GM21786 (cell line): ENCODE measurements around the gene FRMD7.
"Not testable (repeated sequence)": the region's sequence is repeated elsewhere in the genome, so short reads cannot be mapped to it uniquely, and the experiment has no call there.

Source experiments
- ATAC-seq: cut with Tn5 transposase; IDR thresholded peaks from one replicate; pipeline ENCODE4 v1.9.1; 2021; ENCODE audit not compliant: unreplicated experiment

FRMD7 gene

GRCh38 chrX:132094164-132094563 lies 33.7 kb downstream of the FRMD7 start:
- no peak for ATAC-seq

DNA sequence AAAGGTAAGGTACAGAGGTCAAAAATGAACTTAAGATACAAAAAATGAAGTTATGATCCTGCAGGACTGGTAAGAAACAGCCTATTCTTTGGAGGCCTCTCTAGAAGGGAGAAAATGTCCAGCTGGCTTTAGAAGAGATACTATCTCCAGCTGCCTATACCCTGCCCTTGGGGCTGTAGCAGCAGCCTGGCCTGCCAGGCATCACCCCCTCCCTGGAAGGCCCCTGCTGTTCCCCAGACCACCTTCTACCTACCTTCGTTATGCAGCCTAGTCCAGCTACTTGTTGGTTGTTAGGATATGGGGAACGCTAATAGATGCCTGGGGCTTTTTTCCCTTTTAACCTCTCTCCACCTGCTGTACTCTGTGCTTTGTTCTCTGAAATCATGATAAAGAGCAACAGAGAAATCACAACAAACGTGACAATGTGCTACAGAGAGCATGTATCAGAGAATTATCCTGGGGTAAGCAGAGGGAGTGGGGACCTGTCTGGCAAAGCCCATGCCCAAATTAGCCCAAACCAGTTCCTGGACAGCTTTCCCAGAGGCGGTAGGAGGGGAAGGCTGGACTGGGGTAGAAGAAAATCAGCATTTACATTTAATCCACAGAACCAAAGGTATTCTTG lies 34.5 kb downstream of the FRMD7 start:
- no peak for ATAC-seq

GRCh38 chrX:132092439-132093065 lies 35.3 kb downstream of the FRMD7 start:
- ATAC-seq, result peak; percentile 83

DNA sequence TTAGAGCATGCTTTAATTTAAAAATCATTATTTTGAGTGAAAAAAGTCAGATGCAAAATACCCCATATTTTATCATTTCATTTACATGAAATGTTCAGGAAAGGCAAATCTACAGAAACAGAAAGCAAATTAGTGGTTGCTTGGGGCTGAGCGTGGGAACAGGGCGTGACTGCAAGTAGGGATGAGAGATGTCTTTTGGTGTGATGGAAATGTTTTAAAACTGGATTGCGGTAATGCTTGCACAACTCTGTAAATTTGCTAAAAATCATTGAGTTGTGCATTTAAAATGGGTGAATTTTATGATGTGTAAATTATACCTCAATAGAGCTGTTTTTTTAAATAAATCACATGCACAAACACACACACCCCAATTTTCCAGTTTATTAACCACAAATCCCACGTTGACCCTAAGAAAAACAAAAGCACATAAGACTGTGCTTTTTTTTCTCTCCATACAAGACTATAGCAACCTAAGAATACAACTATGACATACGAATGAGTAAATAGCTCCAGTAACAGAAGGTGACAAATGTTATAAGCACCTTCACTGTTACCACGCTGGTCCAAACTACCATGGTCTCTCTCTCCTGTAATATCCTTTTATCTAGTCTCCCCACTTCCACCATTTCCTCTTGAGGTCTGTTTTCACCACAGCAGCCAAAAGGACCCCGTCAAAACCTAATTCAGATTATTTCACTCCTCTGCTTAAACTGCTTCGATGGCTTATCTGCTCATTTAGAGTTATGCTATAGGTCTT lies 37.2 kb downstream of the FRMD7 start:
- ATAC-seq, result no peak

DNA sequence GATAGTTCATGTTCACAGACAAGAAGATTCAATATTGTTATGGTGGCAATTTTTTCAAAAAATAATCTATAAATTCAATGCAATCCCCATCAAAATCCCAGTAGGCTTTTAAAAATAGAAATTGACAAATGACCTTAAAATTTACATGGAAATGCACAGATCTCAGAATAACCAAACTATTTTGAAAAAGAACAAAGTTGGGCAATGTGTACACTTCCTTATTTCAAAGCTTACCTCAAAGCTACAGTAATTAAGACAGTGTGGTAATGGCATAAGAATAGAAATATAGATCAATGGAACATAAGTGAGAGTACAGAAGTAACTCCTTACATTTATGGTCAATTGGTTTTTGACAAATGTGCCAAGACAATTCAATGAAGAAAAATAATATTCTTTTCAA lies 39.0 kb downstream of the FRMD7 start:
- no peak for ATAC-seq

DNA sequence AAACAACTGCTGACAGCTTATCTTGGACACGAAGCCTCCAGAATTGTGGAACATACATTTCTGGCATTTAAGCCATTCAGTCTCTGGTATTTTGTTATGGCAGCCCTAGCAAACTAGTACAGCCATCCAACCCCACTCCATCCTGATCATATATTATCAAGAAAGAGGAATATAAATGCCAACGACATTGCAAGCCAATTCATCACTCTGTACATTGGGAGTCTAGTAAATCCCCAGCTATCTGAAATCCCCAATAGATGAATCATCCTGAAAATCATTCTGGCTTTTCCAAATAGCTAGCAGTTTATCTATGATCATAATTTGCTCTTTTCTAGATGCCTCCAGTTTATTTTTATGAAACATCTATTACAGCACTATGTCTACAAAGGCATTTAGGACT lies 41.1 kb downstream of the FRMD7 start:
- ATAC-seq, result no peak

GRCh38 chrX:132085786-132086185 lies 42.0 kb downstream of the FRMD7 start:
- no peak for ATAC-seq

DNA sequence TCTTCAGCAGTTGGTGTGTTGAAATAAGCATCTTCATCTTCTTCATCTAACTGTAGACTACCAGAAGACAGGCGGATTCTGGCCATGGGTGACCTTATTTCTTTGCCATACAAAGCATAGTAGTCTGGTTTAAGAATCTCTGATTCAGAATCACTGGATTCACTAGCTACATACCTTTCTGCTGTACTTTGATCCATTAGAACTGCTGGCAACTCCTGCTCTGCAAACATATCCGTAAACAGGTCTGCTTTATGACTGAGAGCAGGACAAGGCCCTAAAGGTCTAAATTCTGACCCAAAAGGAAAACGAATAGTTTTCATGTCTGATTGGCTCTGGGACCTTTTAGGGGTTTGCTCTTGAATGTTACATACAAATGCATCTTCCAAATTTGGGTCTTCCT lies 49.9 kb downstream of the FRMD7 start:
- ATAC-seq, result no peak

DNA sequence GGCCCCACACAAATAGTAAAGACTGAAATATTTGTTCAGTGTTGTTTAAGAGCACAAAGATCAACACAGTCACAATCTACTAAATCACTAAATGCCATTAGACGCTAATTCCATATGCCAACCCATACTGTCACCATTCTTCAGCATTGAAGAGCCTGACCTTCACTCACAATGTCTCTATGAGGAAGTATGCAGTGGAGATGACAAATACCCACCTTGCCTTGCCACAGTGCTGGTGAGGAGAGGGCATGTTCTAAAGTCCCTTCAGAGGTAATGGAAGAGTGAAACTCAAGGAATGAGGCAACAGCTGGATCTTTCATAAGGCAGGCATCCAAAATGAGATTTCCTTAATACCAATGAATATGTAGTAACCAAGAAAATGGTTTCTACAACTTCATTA lies 50.4 kb downstream of the FRMD7 start:
- ATAC-seq, result no peak

- no peak for ATAC-seq
These were observed 56.6 kb downstream of the FRMD7 start for GRCh38 chrX:132071254-132071653.

- ATAC-seq, result no peak
These were observed 59.4 kb downstream of the FRMD7 start for GRCh38 chrX:132068405-132068804.

GRCh38 chrX:132063862-132064261 lies 64.0 kb downstream of the FRMD7 start:
- no peak for ATAC-seq

- no peak for ATAC-seq
These were observed 64.5 kb downstream of the FRMD7 start for GRCh38 chrX:132063334-132063733.

GRCh38 chrX:132059973-132060540 lies 67.8 kb downstream of the FRMD7 start:
- ATAC-seq, result no peak

GRCh38 chrX:132058975-132059374 lies 68.8 kb downstream of the FRMD7 start:
- no peak for ATAC-seq

- no peak for ATAC-seq
These were observed 69.8 kb downstream of the FRMD7 start for GRCh38 chrX:132058050-132058449.

DNA sequence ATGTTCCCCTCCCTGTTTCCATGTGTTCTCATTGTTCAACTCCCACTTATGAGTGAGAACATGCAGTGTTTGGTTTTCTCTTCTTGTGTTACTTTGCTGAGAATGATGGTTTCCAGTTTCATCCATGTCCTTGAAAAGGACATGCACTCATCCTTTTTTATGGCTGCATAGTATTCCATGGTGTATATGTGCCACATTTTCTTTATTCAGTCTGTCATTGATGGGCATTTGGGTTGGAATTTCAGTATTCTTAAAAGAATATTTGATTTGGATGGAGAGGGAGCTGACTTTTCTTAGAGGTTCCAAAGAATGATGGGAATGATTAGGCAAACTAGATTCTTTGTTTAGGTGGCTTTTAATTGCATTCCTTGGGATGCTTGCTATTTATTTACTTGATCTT lies 76.0 kb downstream of the FRMD7 start:
- ATAC-seq, result not testable (repeated sequence)

- ATAC-seq, result no peak
These were observed 81.3 kb downstream of the FRMD7 start for GRCh38 chrX:132046533-132046932.

DNA sequence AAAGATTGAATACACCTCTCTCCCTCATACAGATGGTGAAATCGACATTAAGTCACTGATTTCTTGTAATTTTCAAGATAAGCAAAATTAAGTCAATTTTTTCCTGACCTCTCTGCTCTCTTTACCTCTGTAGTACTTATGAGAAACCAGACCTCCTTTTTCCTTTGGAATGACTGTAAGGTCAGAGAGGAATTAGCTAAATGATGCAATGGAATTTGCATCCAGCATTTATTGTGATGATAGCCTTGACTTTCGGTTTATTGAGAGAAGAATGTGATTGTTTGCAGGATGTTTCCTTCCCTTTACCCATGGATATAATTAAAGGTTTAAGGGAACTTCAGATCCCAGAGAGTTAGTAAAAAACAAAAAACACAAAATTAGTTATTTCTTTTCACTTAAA lies 82.4 kb downstream of the FRMD7 start:
- ATAC-seq, result no peak

DNA sequence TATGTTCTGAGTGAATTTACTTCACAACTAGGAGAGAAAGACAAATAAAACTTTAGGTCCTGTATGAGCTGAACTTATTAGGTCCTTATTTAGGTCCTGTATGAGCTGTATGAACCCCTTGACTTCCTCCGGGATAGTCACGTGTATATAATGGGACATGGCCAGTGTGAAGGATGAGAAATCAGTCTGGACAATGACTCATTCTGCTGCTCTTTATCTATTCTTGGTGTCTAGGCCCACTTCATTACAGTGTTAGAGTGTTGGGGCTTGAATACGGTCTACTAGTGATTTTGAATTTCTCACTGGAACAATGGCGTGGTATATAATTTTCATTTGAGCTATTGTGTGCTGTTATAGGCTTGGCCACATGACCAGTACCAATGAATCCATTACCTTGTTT lies 82.9 kb downstream of the FRMD7 start:
- no peak for ATAC-seq

- no peak for ATAC-seq
These were observed 83.8 kb downstream of the FRMD7 start for GRCh38 chrX:132043977-132044376.

DNA sequence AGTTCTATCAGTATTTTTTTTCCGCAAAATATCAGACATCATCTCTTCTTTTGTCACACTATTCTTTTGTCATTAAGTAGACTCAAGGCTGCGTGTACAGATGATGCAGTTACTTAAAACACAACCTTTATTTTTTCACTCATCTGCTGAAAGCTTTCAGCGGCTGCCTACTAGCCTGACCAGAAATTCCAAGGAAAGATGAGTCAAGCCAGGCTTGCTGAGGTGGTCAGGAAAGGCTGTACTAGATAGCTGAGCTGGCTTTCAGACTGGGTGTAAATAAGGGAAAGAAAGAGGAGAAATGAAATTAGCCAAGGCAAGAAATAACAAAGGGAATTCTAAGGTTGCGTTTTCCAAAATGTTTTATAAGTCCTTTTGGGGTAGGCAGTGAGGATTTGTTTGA lies 86.8 kb downstream of the FRMD7 start:
- no peak for ATAC-seq
